Endothelial cell of coronary artery (primary cell): ENCODE data around the gene H2AZ2. TPM values are rescaled to one million over a fixed set of nuclear protein-coding genes. Genes with fewer than 3 reads are reported as not detected.

Experiments used
- total RNA-seq: library from RNA; depleted of rRNA; stranded (reverse); fragments of >200 nt; gene quantifications from 2 replicates; pipeline ENCODE4 v1.2.3, GENCODE V29; 2014

H2AZ2 gene
- 227 and 241 TPM in 2 replicates for total RNA-seq

DNA sequence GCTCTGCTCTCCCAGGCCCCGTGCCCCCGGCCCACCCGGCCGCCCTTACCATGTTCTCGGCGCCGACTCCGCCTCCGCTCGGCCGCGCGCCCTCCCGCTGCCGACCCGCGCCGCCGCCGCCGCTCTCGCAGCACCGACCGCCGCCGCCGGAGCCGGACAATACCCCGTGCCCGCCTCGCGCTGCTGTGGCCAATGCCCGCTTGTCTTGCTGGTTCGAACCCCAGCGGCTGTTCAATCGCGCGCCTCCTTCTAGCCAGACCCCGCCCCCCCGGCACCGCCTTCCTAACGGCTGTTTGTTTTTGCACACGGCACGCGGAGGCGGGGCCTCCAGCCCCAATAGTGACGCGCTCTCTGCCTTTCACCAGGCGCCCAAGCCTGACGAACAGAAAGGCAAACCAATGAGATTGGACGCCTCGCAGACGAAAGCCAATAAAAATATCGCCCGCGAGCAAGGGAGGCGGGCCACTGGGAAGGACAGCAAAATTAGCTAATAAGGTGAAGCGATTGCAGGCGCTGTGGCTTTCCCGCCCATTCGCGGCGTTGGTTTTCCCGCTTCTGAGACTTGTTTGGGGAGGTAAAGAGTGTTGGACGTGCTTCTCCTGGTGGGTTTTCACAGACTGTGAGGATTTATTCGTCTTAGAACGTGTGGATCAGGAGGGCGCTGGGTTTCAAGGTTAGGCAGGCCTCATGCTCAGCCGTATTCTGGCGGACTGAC lies at the start of gene H2AZ2:
TSS of gene H2AZ2 (minus strand) at position 168 of the 715 bp plus-strand sequence. CDS start at position 52, 116 bp downstream.

DNA sequence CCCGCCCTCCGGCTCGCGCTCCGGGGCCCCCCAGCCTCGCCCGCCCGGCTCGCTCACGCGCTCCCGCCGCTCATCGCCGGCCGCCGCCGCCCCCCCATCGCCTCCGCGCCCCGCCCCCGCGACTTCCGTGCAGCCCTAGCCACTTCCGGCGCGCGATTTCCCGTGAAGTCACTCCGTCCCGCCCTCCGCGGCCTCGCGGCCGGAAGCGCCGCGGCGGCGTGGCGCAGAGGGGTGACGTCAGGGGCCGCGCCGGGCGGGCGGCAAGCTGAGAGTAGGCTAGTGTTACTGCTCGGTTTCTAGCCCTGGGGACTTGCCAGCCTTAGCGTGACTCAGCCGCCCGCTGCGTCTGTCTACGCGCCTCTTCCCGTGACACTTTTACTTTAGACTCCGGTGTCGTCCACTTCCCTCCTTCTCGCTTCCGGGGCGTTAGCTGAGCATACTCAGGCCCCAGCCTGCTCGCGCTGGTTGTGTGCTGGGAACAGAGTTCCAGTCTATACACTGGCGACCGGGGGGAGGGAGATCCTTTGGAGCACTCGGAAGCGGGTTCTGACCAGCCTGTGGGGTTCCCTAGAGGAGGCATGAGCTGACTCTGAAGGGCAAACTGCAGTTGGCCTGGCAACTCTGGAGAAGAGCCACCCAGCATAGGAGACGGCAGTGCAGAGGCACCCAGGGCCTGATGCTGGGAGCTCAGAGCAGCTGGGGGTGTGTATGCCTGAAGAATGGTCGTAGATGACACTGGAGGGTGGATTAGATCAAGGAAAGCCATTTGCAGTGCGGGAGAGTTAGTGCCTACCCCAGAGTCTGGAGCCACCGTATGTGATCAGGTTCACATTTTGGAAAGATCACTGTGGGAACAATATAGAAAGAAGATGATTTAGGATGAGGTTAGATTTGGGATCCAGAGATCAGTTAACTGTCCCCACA lies 37.8 kb upstream of the H2AZ2 start, which contains the start of gene PURB:
TSS of gene PURB (minus strand) at position 137 of the 924 bp plus-strand sequence. CDS start 182 bp downstream, outside the sequence.

DNA sequence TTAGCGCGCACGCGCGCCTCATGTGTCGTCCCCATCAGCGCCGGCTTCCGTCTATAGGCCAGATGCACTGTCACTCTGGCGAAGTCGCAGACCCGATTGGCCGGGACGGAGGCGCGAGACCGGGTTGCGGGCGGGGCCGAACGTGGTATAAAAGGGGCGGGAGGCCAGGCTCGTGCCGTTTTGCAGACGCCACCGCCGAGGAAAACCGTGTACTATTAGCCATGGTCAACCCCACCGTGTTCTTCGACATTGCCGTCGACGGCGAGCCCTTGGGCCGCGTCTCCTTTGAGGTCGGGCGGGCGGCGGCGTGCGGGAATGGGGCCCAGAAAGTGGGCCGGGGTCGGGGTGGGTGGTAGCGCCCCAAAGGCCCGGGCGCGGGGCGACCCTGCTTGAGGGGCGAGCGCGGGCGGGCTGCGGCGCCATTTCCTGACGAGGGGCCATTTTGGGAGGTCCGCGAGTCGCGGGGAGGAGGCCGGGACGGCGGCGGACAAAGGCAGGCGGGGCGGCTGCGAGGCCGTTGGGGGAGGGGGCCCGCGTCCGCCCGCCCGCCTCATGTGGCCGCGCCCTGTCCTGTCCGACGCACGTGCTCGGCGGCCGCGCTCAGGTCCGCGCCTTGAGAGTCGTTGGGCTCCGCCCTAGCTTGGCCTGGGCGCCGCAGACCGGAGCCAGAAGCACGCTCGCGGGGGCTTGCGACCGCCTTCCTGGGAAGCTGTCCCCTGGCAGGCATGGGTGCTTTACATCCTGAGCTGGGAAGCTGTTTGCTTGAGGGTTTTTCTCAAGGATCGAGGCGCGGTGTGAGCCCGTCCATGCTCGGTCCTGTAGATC lies 51.2 kb downstream of the H2AZ2 start, which contains the start of gene PPIA:
TSS of gene PPIA (plus strand) at position 178 of the 825 bp plus-strand sequence. CDS start at position 222, 44 bp downstream.

Other genes with a start within 250 kb of the H2AZ2 start
- 37.6 and 46.0 TPM in 2 replicates for gene OGDH, start 241.5 kb downstream of the H2AZ2 start, total RNA-seq
- gene ZMIZ2, start 99.2 kb downstream of the H2AZ2 start, total RNA-seq = 9.1 and 16.2 TPM in 2 replicates
- 1,415 and 1,538 TPM in 2 replicates for gene PPIA, start 51.4 kb downstream of the H2AZ2 start, total RNA-seq
- gene PURB, start 37.4 kb upstream of the H2AZ2 start, total RNA-seq = 15.6 and 17.2 TPM in 2 replicates
- under 0.01 and 0.09 TPM in 2 replicates for gene MYO1G, start 130.9 kb upstream of the H2AZ2 start, total RNA-seq
- 57.8 and 66.9 TPM in 2 replicates for gene CCM2, start 152.1 kb upstream of the H2AZ2 start, total RNA-seq
- 0.18 and 1.0 TPM in 2 replicates for gene NACAD, start 240.9 kb upstream of the H2AZ2 start, total RNA-seq